NCI-H146 treated with DMSO at 0.1 percent for 48 hours (cell line): ENCODE measurements around the gene DYSF.
A peak's percentile ranks its signal among the peaks of the same experiment; 100 is the strongest.
"Not testable (repeated sequence)": the region's sequence is repeated elsewhere in the genome, so short reads cannot be mapped to it uniquely, and the experiment has no call there.

ENCODE experiments used
- DNase-seq: peaks from one replicate; lab custom pipeline; 2025; ENCODE audit not compliant: unreplicated experiment; lab: John Stamatoyannopoulos, UW

The DYSF gene

DNA sequence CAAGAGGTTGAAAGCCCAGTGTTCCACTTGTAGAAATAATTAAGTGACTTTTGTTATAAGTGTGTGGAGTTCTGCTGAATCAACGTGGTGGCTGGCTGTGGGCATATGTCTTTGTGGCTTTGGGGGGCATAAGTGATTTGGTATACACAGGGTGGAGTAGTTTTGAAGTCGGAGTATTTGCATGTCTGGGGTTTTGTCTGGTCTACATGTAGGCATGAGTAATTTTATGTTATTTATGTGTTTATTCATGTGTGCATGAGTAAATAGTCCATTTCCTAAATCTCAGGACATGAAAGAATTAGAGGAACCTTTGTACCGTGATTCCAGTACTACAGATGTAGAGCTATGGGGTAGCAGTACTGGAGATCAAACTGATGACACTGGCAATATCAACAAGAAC lies 179.7 kb downstream of the DYSF start:
- DNase-seq, result no peak

DNA sequence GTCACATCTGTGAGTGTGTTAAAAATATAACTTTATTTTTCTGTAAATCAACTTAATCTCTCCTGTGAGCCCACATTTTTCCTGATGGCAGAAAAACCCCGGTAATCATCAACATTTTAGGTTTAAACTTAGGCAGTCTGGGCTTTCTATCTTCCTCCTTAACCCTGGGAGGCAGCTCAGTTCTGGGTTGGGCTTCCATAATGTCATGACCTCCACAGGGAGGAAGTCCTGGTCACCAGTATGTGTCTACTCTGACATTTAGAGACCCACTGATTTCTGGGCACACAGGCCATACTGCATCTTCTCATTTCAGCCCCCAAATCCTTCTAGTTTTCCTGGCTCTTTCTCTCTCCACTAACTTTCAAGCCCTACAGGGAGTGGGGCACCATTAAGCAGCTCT lies 181.2 kb downstream of the DYSF start:
- DNase-seq, result no peak

DNA sequence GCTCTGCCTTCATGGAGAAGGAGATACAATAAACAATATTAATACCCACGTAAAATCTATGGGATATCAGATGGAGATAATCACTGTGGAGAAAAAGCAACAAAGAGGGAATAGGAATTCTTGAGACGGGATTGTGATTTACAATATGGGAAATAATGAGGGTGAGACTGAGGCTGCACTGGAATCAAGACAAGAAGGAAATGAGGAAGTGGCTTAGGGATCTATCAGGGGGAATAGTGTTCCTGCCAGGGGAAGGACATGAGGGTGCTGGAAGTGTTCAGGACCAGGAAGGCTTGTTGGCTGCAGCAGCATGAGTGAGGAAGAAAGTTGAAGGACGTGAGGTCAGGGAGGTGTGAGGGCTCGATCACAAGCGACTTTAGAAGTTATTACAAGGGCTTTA lies 182.4 kb downstream of the DYSF start:
- no peak for DNase-seq

DNA sequence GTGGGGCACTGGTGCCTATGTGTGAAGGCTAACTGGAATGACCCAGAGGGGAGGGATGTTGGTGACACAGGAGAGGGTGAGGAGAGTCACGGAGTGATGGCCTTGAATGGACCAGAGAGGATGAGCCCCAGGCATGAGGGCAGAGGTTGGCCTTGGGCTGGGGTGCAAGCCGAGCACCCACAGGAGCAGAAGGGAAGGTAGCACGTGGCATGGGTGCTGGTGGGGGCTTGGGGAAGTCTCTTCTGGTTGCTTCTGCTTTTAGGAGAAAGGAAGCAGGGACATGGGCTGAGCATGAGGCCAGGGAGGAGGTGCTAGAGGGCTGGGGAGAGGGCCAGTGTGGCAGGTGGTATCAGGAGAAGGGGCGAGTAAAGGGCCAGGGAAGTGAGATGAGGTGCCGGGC lies 183.8 kb downstream of the DYSF start:
- DNase-seq, result no peak

DNA sequence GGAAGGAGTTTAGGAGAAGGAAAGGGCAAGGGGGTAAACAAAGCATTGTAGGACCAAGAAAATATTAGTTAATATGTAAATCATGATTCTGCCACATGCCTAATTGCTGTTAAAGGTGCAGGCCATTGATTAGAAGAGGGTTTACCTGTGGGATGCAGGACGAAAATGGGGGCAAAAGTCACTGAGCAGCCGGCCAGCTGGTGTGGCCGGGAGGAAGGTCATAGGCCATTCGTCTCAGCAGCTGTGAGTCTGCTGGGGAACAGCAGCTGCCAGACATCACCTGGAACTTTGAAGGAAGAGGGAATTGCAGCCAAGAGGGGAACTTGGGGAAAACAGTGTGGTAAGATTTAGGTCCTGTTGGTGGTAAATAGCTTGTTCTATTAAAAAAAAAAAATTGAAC lies 184.4 kb downstream of the DYSF start:
- DNase-seq, result peak; percentile 36

DNA sequence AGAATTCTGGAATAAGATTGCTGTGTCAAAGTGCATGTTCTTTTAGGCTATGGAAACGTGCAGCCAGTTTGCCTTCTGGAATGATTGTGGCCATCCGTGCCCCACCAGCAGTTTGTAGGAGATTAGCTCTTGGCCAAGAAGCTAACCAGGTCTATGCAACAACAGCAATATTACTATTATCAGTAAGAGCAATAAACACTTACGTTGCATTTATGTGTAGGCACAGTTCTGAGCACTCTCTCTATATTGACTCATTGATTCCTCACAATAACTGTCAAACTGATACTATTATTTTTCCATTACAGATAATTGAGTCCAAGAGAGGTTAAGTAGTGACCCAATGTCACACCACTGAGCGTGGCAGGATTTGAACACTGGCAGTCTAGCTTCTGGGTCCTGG lies 186.4 kb downstream of the DYSF start:
- DNase-seq, result no peak

DNA sequence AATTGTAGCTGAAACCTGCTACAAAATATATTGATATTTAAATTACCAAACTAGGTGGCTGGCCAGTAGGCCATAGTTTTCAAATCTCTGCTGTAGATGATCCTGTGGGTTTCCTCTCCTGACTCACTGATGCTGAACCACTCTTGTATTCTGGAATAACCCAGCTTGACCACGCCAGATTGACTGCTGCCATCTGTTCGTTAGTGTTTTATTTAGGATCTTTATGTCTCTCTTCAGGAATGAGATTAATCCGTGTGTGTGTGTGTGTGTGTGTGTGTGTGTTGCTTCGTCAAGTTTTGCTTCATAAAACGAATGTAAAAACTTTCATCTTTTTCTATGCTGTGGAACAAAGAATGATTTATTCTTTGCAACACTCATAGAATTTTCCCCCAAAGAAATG lies 187.1 kb downstream of the DYSF start:
- no peak for DNase-seq

DNA sequence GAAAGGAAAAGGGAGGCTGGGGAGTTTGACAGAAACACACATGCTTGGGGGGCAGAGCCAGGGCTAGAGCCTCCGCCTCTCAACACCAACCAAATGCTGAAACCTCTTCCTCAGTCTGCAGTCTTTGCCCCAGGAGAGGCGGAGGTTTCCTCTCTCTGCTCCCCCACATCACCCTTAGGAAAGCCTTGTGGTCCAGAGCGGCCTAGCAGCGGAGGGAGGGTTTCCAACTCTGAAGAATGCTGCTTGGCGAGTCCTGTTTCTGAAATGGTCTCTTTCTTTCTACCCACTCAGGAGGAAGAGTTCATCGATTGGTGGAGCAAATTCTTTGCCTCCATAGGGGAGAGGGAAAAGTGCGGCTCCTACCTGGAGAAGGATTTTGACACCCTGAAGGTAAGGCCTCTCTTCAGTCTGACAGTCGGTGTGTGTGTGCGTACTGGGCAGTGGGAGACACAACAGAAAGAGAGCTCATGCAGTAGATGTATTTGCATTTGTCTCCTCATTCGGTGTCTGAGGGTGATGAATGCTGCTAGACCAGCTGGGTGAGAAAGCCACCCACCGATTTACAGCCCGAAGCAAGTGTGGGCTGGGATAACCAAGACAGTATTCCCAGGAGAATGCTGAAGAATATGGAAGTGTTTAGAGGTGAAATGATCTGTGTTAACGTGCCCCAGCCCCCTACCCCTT lies 190.5 kb downstream of the DYSF start:
- no peak for DNase-seq

DNA sequence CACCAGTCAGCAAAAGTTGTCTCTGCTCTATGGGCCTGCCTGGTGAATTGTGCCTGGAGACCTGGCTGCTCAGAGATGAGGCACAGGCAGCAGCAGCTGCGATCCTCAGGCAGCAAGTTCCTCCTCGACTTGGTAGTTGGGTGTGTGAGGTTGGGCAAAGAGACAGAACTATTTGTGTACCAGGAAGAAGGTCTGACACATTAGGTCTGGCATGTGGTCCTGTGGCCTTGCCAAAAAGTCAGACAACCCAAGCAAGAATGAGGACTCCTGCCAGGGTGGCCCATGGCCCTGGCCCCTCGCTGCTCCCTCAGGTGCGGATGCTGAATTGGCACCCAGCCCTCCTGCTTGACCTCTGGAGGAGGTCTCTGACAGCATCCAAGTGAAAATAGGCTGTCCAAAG lies 192.7 kb downstream of the DYSF start:
- no peak for DNase-seq

DNA sequence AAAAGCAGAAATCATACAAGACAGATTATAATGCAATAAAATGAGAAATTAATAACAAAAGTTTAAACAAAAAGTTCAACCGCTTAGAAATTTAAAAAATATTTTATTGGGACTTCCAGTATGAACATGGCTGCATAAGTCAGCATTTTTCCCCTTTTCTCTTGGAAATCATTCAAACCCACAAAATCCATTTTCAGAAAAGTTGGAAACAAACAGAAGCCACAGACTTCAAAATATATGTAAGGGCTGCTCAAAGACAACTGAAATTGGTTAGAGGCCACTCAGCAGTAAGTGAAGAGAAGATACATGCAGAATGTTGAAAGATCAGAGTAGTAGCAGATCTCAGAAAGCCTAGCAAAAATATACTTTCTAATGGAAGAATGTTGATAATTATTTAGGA lies 194.0 kb downstream of the DYSF start:
- no peak for DNase-seq

DNA sequence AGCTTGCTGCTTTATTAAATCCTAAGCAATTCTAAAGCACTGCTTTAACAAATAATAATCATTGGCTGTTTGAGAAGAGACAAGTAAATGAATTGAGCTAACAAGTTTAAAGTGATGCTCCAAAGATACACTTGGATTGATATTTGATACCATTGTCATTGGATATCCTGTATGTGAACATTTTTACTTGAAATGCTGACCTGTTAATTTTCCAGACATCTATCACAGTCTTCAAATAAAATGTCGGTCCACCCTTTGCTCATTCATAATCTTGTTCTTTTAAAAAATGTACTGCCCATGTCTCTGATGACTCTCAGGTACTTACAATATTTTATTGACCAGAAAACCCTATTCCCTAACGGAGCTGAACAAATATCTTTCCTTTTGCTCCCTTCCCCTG lies 202.1 kb downstream of the DYSF start:
- DNase-seq, result no peak

DNA sequence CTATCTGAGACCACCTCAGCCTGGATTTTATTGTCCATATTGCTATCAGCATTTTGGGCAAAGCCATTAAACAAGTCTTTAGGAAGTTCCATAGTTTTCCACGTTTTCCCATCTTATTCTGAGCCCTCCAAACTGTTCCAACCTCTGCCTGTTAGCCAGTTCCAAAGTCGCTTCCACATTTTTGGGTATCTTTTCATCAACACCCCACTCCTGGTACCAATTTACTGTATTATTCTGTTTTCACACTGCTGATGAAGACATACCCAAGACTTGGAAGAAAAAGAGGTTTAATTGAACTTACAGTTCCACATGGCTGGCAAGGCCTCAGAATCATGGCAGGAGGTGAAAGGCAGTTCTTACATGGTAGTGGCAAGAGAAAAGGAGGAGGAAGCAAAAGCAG lies 204.9 kb downstream of the DYSF start:
- not testable (repeated sequence) for DNase-seq

DNA sequence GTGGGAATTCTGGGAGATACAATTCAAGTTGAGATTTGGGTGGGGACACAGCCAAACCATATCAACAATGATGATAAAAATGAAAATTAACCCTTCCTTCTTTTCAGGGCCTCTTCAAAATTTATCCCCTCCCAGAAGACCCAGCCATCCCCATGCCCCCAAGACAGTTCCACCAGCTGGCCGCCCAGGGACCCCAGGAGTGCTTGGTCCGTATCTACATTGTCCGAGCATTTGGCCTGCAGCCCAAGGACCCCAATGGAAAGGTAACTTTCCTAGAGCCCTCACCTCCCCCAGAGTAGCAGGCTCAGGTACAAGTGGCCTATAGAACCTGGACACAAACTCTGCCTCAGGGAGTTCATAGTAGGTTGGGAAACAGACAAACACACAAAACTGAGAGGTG lies 205.4 kb downstream of the DYSF start:
- DNase-seq, result no peak

DNA sequence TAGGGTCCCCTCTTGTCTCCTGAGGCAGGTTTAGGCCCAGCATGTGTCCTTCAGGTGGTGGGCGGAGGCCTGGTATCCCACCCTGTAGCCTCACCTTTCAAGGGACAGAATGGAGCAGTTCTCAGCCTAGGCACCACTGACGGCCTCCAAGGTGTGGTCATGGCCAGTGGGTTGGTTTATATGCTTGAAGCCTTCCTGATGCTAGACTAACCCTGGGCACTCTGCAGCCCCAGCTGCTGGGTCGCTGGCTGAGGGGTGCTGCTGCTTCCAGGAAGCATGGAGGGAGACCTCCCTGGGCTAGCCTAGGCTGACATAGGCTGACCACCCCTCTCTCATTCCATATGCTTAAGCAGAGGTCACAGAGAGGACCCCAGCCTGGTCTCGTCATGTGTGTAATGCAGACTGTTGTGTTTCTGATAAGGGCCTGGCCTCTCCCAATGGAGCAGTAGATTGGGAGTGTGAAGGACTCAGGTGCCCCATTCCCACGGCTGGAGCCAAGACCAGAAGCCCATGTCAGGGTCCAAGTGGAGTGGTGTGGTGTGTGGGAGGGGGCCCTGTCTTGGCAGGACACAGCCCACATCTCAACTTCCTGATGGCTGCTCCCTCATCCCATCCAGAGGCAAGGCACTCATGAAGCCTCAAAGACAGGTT lies 206.6 kb downstream of the DYSF start:
- no peak for DNase-seq

DNA sequence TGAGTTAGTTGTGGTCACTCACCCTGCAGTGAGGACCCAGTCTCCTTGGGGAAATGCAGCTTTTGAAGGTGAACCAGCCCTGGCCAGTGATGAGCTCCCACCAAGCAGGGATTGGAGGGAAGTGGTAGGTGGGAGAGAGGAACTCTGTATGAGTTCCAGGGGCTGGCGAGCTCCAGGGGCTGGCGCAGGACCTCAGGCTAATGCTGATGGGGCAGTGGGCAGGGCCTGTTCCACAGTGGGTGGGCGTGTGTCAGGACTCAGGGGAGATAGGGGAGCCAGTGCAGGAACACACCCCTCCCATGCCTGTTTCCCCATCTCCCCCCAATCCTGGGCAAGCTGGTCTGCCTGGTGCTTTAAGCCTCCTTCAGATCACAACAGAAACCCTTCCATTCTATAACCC lies 208.4 kb downstream of the DYSF start:
- no peak for DNase-seq

DNA sequence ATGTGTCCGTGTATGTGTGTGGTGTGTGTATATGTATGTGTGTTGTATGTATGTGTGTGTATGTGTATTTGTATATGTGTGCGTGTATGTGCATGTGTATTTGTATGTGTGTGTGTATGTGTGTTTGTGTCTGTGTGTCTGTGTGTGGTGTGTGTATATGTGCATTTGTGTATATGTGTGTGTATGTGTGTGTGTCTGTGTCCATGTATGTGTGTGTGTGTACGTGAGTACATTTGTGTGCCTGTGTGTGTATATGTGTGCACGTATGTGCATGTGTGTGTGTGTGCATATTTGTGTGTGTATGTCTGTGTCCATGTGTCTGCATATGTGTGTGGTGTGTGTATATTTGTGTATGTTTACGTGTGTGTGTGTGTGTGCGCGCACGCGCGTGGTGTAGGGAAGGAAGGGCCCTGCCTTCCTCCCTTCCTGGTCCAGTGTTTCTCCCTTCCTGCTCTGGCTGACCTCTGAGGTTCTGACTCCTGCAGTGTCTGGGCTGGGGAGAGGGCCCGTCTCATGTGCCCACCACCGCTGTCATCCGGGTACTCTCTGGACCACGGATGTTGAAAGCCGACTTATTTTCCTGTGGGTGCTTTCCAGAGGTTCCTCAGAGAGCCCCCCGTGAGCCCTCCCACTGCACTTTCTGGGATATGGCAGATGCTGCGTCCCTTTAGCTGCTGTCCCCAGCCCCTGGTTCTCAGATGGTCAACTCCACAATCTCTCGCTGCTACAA lies 209.5 kb downstream of the DYSF start:
- DNase-seq, result no peak

DNA sequence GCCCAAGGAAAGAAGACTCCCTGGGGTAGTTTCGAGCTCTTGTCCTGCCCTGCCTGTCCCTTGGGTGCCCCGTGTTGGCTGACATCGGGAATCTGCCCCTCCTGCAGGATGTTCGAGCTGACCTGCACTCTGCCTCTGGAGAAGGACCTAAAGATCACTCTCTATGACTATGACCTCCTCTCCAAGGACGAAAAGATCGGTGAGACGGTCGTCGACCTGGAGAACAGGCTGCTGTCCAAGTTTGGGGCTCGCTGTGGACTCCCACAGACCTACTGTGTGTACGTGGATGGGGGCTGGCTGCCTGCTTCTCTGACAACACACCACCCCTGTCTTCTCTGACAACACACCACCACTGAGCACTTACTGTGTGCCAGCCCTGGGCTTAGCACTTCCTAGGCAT lies 210.8 kb downstream of the DYSF start:
- no peak for DNase-seq

DNA sequence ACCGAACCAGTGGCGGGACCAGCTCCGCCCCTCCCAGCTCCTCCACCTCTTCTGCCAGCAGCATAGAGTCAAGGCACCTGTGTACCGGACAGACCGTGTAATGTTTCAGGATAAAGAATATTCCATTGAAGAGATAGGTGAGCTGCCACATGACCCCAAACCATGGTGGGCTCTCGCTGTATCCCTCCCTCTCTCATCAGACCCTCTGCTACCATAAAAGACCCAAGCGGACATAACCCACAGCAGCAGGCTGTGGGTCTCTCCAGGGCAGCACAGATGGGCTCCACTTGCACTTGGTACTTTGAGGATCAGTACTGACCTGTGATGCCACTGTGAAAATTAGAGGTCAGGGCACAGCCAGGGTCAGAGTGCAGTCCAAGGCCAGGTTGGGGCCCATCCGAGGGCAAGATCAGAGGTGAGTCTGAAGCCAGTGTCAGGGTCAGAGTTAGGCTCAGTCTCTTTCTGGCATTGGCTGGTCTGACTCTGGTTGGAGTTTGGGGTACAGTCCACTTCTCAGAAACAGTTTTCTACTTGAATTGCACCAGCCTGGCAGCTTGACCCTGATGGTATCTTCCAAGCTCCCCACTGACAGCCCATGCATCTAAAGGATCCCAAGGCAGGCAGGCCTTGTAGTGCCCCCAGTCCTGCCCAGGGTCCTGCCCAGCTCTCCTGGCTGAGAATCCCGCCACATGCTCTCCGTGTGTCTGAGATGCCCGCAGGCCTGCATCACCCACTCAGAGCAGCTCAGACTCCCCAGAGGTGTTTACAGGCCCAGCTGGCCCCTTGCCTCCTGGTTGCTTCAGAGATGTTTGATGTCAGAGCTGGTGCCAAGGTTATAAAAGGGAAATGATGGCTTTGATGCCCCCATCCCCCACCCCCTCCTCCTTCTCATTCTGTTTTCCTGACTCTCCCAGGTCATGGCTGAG lies 212.1 kb downstream of the DYSF start:
- DNase-seq, result no peak

DNA sequence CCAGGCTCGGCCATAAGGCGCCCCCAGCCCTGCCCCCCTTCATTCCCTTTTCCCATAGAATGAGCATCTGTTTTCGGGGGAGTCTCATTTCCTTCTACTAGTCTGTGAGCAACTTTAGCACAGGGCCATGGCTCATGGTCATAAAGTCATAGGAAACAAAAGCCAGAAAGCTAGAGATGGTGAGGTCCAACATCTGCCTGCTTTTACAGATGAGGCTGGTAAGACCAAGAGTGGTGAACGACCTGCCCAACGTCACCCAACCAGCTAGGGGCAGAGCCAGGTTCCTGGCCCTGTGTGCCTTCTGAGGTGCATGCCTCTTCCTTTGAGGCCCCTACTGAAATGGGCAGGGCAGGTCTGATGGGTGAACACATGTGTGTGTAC lies 212.7 kb downstream of the DYSF start:
- DNase-seq, result no peak

DNA sequence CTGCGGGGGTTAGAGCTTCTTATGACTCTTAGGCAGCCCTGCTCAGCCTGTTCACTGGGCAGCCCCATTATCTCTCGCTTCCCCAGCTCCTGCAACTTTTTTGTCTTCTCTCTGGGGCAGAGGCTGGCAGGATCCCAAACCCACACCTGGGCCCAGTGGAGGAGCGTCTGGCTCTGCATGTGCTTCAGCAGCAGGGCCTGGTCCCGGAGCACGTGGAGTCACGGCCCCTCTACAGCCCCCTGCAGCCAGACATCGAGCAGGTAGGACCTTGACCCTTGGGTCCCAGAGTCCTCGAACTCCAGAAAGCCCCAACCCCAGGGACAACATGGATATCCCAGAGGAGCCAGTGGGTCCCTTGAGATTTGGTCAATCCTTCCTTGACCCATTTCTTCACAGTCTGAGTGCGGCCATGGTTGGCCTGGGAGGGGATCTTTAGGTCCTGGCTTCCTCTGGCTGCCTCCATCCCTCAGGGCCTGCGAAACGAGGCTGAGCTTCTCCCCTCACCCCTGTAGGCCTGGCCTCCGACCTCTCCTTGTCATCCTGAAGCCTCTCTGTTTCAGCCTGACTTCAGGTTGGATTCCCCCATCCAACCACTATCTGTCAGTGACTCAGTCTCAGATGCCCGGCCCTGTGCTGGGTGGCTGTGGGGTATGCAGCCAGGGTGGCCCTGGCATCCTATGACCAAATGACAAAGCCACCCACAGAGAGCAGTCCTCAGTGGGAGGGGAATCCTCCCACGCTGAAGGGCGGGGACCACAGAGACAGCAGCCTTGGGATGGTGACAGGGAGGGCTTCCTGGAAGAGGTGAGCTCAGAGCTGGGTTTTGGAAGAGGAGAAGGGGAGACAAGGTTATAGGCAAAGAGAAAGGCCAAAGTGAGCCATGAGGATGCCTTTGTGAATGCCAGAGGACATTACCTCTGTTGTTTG lies 214.2 kb downstream of the DYSF start:
- DNase-seq, result no peak
